MCF 10A (cell line): ENCODE results near the gene KCNJ14. TPM values are rescaled to one million over a fixed set of nuclear protein-coding genes. Genes with fewer than 3 reads are reported as not detected.

ENCODE experiments used
- BruUV-seq: library from RNA; stranded (reverse); fragments of 400-500 nt; replicated peaks from 2 replicates; lab custom pipeline; 2021; lab: Mats Ljungman, UMichigan
- CTCF ChIA-PET: fragments of 300-600 bp; sonication (Branson Sonifier 250); formaldehyde crosslinking; extraction: SDS; loops from one replicate; lab custom pipeline; 2021; ENCODE audit warnings: antibody characterized with exemption, inconsistent platforms; lab: Yijun Ruan, JAX
- POLR2A ChIA-PET: fragments of 300-600, 350-650 bp; sonication (Branson Sonifier 250); formaldehyde crosslinking; extraction: SDS; loops from one replicate; lab custom pipeline; 2020; ENCODE audit warnings: antibody characterized with exemption, inconsistent platforms; lab: Yijun Ruan, JAX
- DNase-seq: peaks from one replicate; pipeline ENCODE4 v3.0.0-alpha.2; 2018; ENCODE audit not compliant: unreplicated experiment
- H3K27ac Mint-ChIP-seq: one replicate; pipeline ENCODE4 v1.8.0; 2022; ENCODE audit warnings: mild to moderate bottlenecking, low read depth, mixed read lengths; ENCODE audit not compliant: unreplicated experiment
- H3K27me3 Mint-ChIP-seq: one replicate; pipeline ENCODE4 v1.8.0; 2022; ENCODE audit warnings: mixed read lengths; ENCODE audit not compliant: insufficient read depth, unreplicated experiment
- H3K36me3 Mint-ChIP-seq: one replicate; pipeline ENCODE4 v1.8.0; 2022; ENCODE audit warnings: mild to moderate bottlenecking, moderate library complexity, mixed read lengths; ENCODE audit not compliant: insufficient read depth, unreplicated experiment
- H3K4me1 Mint-ChIP-seq: one replicate; pipeline ENCODE4 v1.8.0; 2022; ENCODE audit warnings: mixed read lengths; ENCODE audit not compliant: insufficient read depth, unreplicated experiment
- H3K4me3 Mint-ChIP-seq: one replicate; pipeline ENCODE4 v1.8.0; 2022; ENCODE audit warnings: mild to moderate bottlenecking, moderate library complexity, mixed read lengths; ENCODE audit not compliant: unreplicated experiment
- H3K9me3 Mint-ChIP-seq: one replicate; pipeline ENCODE4 v1.8.0; 2022; ENCODE audit warnings: mixed read lengths; ENCODE audit not compliant: unreplicated experiment
- intact Hi-C: fragments of 100-400 bp; cut with micrococcal nuclease; formaldehyde crosslinking; loops from 2 replicates; pipeline ENCODE4 v1.14.1; 2022
- total RNA-seq: library from RNA; stranded (reverse); gene quantifications from 2 replicates; pipeline ENCODE4 v1.2.3, GENCODE V29; 2022
- TF ChIP-seq, protein P1 (sequence below): fragments of 200-600 bp; IDR thresholded peaks from one replicate; pipeline ENCODE4 v1.8.0; 2022; ENCODE audit warnings: antibody characterized with exemption, mild to moderate bottlenecking; ENCODE audit not compliant: unreplicated experiment

Gene KCNJ14
- total RNA-seq, 1 experiment from 2014 or later, result 1.6 TPM

DNA sequence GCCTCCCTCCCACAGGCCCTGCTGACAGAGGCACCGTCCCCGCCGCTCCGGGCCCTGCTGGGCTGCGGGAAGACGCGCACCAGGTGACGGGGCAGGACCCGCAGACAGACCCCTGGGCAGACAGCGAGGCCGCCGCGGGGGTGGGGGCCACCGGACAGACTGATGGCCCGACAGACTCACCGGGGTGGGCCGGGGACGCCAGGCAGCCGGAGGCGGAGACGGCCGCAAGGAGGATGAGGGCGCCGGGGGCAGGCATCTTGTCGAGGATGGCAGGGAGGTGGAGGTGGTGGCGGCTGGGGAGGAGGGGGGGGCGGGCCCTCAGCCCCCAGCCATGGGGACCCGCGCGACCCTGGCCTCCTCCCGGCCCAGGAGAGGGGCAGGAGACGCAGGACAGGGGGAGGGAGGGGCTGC lies 56.0 kb downstream of the KCNJ14 start:
- POLR2A ChIA-PET, result interaction anchor here (0.7 kb wide), 1 partner anchor 70 kb away, joined by 3 read pairs; no protein-coding TSS in a partner anchor
- no peak for DNase-seq
- no TSS peak for BruUV-seq
- TF ChIP-seq, protein P1, sequence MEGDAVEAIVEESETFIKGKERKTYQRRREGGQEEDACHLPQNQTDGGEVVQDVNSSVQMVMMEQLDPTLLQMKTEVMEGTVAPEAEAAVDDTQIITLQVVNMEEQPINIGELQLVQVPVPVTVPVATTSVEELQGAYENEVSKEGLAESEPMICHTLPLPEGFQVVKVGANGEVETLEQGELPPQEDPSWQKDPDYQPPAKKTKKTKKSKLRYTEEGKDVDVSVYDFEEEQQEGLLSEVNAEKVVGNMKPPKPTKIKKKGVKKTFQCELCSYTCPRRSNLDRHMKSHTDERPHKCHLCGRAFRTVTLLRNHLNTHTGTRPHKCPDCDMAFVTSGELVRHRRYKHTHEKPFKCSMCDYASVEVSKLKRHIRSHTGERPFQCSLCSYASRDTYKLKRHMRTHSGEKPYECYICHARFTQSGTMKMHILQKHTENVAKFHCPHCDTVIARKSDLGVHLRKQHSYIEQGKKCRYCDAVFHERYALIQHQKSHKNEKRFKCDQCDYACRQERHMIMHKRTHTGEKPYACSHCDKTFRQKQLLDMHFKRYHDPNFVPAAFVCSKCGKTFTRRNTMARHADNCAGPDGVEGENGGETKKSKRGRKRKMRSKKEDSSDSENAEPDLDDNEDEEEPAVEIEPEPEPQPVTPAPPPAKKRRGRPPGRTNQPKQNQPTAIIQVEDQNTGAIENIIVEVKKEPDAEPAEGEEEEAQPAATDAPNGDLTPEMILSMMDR, result no peak
- no peaks in the 10 kb centered on the region for H3K27me3 Mint-ChIP-seq
- H3K9me3 Mint-ChIP-seq, result no peaks in the 10 kb centered on the region
- CTCF ChIA-PET, result no interaction called here
- intact Hi-C loops, result no loop called here
- no peak overlapping the region for H3K4me3 Mint-ChIP-seq
- no peak overlapping the region for H3K27ac Mint-ChIP-seq
- H3K36me3 Mint-ChIP-seq, result no peaks in the 10 kb centered on the region
- no peaks in the 10 kb centered on the region for H3K4me1 Mint-ChIP-seq

DNA sequence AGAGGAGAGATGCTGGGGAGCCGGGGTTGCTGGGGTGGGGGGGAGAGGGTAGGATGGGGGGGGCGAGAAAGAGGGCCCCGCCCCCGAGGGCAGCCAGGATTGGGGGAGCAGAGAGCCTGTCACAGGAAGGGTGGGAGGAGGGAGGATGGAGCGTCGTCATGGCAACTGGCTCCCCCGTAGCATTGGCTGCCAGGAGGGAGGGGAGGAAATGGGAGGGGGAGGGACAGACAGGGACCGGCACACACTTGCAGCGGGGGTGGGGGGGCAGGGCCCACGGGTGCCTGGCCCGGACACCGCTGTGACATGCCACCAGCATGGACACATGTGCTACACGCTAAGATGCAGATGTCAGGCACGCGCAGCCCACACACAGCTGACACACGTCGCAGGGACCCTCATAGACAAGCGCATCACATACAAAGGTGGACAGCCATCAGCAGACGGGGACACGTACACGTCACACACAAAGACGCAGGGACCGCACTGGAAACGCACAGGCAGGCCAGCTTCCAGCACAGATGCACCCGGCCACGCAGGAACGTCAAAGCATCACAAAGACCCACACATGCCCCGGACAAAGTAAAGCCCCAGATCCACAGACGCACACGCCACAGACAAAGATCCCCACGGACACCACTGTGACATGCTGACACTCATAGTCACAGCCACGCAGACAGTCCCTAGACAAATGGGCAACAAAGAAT lies 56.6 kb downstream of the KCNJ14 start, which contains the start of gene LMTK3:
Gene LMTK3 (minus strand): TSS at position 36 of the 704 bp plus-strand sequence. CDS start 259 bp downstream, outside the sequence.
- intact Hi-C loops, result no loop called here
- TF ChIP-seq, protein P1, result no peak
- H3K9me3 Mint-ChIP-seq, result no peaks in the 10 kb centered on the region
- CTCF ChIA-PET, result no interaction called here
- no peak for DNase-seq
- POLR2A ChIA-PET, result no interaction called here
- H3K36me3 Mint-ChIP-seq, result peaks cover 5% of the 10 kb centered on the region
- BruUV-seq, result no TSS peak
- H3K4me1 Mint-ChIP-seq, result no peaks in the 10 kb centered on the region
- H3K27me3 Mint-ChIP-seq, result no peaks in the 10 kb centered on the region
- H3K4me3 Mint-ChIP-seq, result no peak within 1 kb of the TSS
- H3K27ac Mint-ChIP-seq, result no peak within 1 kb of the TSS

DNA sequence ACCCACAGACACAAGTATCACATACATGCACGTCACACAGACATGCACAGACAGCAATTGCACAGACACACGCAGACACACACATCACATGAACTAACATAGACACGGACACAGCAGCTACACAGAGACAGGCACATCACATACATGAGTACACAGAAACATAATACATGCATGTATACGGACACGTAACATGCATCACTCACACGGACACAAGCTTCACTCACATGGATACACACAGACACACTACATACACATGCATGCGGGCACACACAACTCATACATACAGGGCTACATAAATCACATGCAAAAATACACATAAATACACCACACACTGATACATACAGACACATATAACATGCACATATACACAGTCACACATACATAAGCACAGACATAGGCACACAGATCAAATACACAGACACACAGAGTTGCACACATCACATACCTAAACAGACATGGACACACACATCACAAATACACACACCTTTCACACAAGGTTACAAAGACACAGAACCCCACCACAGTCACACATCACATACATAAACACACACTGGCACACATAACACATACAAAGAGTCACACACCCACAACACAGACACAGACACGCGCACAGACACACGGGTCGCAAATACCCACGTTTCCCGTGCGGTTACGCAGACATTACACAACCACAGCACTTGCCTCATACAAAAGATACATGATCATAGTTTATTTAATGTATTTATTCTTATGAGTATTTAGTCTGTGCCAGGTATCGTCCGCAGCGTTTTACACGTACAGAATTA lies 57.3 kb downstream of the KCNJ14 start:
- POLR2A ChIA-PET, result interaction anchor here (0.7 kb wide), 1 partner anchor 126 kb away, joined by 3 read pairs; no protein-coding TSS in a partner anchor
- TF ChIP-seq, protein P1, result no peak
- no peak for DNase-seq
- BruUV-seq, result no TSS peak
- H3K4me1 Mint-ChIP-seq, result no peaks in the 10 kb centered on the region
- no peaks in the 10 kb centered on the region for H3K9me3 Mint-ChIP-seq
- no peak overlapping the region for H3K4me3 Mint-ChIP-seq
- no peaks in the 10 kb centered on the region for H3K27me3 Mint-ChIP-seq
- H3K27ac Mint-ChIP-seq, result no peak overlapping the region
- intact Hi-C loops, result no loop called here
- peaks cover 7% of the 10 kb centered on the region for H3K36me3 Mint-ChIP-seq
- CTCF ChIA-PET, result interaction anchor here (2.4 kb wide), 1 partner anchor 71 kb away, joined by 11 read pairs; no protein-coding TSS in a partner anchor
